GM18858 (cell line): ENCODE results near the gene METTL16.
A peak's percentile ranks its signal among the peaks of the same experiment; 100 is the strongest.

Experiments used
- ATAC-seq: cut with Tn5 transposase; IDR thresholded peaks from one replicate; pipeline ENCODE4 v1.9.1; 2021; ENCODE audit not compliant: unreplicated experiment

METTL16 gene

GRCh38 chr17:2418572-2418971, 93.1 kb downstream of the METTL16 start:
- ATAC-seq = no peak

DNA sequence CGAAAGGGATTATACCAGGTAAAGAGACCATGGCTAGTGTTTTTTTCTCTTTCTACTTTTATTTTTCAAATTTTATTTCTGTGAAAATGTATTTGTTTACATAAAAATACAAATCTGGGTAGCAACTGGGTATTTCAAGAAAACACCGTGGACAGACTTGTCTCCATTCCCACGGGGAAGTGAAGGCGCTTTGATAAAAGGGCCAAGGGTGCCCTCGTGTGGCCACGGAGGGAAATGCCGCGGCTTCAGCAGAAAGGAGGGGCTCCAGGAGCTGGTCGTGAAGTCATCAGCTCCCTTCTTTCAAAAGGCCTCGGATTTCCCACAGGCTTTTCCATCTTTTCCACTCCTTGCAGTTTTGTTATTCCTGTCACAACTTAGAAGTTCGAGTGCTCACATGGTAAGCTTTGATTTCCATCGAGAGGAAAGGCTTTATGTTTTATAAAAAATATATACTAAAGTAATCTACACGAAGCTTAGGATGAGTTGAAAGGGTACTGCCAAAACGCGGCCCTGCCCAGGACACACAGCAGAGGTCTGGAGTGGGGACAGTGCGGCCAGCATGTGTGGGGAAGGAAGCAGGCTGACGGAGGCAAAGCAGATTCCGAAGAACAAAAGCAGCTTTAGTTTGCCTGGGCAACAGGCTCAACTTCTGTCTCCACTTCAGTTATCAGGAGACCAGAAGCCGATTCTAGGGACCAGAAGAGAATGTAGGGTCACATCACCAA, 95.5 kb downstream of the METTL16 start:
- ATAC-seq = no peak

DNA sequence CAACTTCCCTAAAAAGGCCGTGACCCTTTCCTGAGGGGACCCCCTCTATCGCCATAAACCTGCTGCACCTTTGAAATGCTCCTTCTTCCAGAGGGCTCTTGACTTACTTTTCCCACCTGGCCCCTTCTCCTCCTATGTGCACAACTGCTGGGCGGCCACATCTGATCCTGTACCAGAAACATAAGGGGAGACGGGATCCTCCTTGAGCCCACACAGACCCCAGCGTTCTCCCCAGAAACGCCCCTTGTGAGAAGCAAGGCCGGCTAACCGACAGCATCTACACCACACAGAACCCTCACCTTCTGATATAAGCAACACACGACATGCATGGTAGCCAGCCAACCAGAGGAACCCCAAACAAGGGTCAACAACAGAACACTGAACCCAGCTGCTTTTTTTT, 96.6 kb downstream of the METTL16 start:
- no peak for ATAC-seq

DNA sequence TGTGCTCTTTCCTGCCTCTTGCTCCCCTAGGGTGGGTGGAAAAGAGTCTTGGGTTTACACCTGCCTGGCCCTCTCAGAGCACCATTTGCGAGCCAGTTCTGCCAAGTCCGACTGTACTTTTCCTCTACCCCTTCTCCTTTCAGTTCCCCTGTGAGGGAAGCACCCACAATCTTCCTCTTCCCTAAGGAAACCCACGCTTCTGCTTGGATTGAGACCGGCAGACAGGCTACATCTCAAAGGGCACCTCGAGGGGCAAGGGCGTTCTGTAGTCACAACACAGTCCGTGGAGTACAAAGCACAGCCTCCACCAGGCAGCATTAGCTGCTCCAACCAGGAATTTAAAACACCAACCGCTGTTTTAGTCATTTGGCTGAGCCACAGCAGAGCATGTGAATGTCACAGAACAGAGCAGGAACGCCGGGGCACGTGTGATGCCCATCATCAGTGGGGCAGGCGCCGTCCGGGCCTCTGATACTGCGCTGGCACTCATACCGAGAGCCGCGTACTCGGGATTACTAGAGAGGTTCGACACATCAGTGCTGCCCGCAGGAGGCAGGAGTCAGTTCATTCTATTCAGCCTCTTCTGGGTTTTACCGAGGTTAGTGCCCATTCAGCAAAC, 97.1 kb downstream of the METTL16 start:
- no peak for ATAC-seq

- ATAC-seq = no peak
Observed at GRCh38 chr17:2412561-2413021, 99.1 kb downstream of the METTL16 start.

DNA sequence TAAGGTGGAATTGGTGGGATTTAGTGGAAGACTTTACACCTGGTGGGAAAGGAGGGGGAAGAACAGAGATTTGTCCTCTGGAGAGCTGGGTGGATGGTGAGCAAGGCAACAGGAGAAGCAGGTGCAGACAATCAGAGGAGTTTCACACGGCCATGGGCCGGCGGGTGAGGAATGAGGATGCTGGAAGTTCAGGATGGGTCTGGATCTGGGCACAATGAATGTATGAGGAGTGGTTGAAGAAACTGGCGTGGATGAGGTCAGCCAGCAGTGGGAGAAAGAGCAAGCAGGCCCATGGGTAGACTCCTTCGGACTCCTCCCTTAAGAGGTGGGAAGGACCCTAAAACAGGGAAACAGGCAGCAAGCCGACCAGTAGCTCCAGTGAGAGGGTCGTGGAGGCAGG, 100.7 kb downstream of the METTL16 start:
- ATAC-seq = no peak

GRCh38 chr17:2406903-2407790, 104.5 kb downstream of the METTL16 start:
- ATAC-seq = no peak

DNA sequence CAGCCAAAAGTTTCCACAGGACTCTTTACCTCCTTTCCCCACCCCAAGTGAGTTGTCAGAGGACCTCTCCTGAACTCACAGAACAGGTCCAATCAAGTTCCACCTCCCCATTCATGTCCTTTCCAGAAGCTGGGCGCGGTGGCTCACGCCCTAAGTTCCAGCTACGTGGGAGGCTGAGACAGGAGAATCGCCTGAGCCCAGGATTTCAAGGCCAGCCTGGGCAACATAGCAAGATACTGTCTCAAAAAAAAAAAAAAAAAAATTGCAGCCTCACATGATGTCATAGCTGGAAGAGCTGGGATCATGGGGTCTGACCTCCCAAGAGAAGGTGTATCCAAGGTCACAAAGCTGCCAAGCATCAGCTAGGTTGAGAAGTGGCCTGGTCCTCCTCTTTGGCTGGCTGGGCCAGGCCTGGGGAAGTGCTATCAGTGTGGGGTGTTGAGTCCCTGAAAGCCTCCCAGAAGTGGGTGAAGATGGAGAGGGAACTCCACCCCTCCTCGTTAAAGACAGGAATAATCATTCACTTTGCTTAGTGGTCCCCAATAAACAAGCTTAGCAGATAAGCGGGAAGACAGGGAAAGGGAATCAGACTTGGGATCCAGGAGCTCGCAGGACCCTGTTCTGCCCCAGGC, 105.3 kb downstream of the METTL16 start:
- ATAC-seq = no peak

DNA sequence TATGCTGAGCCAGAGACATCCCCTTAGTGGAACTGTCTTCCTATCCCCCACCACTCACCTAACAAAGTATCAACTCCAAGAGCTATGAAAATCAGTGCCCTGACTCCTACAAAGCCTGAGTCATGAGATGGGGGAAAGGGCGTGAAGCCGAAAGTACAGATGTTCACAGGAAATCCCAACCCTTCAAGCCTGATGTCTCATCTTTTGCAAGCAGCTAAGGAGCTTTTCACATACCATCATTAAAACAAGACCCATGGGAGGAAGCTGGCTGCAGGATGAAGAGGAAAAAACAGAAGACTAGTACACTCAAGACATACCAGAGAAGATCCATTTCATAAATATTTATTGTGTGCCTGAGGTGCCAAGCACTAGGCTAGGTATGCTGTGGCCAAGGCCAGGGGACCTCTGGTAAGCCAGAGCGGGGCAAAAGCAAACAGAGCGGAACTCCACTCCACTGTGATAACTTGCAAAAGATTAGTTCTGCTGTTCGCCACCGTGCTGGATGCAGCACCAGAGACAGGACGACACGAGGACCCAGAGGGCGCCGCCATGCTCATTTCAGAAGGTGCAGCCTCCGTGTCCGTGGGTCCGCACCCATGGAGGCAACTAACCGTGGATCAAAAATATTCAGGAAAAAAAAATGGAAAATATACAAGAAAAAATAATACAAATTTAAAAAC, 106.3 kb downstream of the METTL16 start:
- no peak for ATAC-seq

DNA sequence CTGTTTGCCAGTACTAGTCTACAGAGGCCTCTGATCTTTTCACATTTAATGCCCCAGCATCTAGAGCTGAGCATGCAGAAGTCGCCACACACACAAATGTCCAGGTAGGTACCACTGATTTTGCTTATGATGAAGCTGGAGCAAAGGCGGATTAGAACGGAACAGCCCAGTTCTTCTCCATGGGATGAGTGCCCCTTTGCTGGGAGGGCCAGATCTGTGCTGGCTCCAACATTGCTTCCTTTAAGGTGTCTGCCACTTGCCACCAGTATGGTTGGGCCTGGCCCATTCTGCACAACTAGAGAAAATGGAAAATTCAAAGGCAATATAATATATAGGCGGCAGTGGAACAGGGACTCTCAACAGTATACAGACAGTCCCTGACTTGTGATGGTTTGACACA, 108.6 kb downstream of the METTL16 start:
- ATAC-seq = no peak

DNA sequence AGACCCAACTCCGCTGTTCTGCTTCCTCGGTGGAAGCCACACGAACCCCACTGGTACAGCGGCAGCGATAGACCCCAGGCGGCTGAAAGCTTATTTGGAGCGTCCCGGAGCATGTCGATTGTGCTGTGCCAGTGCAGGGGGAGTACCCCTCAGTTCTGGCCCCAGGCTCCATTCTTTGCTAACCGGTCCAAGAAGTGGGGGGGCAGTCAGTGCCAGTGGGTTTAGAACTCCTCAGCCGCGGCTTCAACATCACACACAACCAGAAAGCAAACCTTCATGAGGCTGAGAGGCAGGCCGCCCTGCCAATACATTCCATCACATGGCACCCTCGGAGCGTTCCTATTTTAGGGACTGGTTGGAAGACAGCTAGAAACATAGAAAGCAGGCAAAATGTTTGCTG, 109.1 kb downstream of the METTL16 start:
- no peak for ATAC-seq

GRCh38 chr17:2401426-2402221, 110.1 kb downstream of the METTL16 start:
- ATAC-seq = peak; percentile 34

DNA sequence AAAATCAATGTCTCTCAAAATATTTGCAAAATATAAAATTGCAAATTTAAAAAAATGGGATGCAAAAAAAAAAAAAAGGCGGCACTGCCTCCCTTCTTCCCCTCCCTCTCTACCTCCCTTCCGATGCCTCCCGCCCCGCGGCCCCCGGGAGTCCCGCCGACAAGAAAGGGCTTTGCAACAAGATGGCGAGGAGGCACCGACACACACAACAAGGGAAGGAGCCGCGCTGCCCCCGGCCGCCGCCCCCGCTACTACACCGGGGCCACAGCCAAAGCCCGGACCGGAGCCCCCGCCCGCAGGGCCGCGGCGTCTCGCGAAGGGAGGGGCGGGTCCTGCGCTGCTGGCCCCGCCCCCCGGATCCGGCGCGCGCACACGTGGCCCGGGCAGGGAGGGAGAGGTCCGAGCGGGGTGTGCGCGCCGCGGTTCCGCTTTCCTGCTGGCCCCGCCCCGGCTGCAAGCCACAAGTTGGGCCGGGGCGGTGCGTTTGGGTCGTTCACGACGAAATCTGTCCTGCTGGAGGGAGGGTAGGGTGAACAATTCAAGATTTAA, 110.7 kb downstream of the METTL16 start, which contains the start of gene MNT:
Gene MNT, minus strand, starts transcription at position 184 of the 549 bp plus-strand sequence. CDS start 348 bp downstream, outside the sequence.
- ATAC-seq = peak; percentile 19

DNA sequence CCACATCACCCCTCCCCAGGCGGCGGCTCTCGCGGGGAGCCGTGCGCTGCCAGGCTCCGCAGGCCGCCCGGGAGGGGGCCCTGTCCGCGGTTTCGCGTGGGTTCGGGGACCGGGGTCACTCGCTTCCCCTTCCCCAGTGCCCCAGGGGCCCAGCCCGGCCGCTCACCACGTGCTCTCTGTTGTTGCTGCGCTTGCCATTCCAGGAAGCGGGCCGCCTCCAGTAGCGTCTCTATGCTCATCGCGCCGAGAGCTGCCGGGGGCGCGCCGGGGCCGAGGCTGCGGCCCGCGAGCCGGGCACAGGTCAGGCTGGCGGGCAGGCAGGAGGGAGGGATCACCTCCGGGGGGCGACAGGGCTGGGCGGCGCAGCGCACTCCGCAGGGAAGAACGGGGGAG, 111.2 kb downstream of the METTL16 start:
- ATAC-seq = no peak

DNA sequence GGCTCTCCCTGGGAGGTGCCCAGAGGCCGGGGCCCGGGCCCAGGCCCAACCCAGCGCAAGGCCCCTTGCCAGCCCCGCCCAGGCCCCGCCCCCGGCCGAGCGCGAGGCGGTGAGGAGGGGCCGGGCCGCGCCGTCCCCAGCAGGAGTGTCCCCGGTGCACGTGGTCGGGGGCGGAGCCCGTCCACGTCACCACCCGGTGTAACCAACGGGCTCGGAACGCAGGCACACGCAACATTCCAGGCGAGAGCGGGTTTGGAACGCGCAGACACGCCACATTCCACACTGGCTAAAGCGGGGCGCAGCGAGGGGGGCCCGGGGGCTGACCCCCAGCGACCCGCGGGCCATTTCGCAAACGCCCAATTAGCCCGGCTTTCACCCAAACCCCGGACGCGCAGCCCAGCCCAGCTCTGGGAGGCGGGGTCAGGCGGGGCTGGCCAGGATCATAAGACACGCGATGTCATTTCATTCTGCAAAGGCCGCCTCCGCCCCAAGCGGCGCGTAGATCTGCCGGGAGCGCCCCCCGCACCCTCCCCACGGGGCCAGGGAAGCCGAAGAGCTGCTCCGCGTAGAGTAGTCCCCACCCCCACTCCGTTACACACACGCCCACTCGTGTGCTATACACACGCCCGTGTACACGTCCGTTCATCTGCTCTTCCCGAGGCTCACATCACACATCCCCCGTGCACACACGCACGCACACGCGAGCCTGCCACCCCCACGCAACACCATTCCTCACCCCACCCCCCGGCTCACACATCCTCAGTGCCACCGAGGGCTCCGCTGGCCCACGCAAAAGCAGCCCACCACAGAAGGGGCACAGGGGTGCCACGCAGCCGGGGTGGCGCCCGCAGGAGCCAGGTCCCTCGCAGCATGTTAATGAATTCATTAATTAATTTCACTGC, 111.9 kb downstream of the METTL16 start:
- ATAC-seq = peak; percentile 27

GRCh38 chr17:2398655-2399571, 112.8 kb downstream of the METTL16 start:
- ATAC-seq = no peak

DNA sequence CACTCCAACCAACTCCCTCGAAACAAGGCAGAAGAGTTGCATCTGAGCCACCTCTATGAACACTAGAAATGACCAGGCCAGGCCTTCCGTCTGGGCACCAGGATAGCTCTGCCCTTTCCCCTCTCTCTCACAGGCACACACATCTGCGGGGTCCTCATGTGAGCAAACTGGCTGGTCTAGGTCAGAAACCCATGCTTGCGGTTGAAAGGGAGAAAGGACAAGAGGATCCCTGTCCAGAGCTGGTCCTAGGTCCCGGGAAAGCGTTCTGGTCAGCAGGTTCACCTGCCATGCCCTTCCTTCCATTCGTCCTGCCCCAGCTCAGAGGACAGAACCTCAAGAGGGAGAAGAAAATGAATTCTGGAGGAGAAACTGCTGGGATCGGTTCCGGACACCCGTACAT, 113.5 kb downstream of the METTL16 start:
- no peak for ATAC-seq
